ENCODE measurements around the gene CHRM2. TPM values are rescaled to one million over a fixed set of nuclear protein-coding genes. Genes with fewer than 3 reads are reported as not detected.

The CHRM2 gene
- total and polyA plus RNA-seq, 2 donors (not counting 1 experiment from before 2014, with no cell fraction given): 7.9 to 47.1 TPM

GRCh38 chr7:136950331-136950730 is 81.9 kb downstream of the CHRM2 start:
- Histone ChIP-seq H3K79me2 (ENCODE audit: control insufficient read depth, insufficient read depth, low read length) (no peaks in the 10 kb centered on the region), H3K36me3 (ENCODE audit: control insufficient read depth, insufficient read depth, low read length) (peaks cover 2% of the 10 kb centered on the region), H3K9ac (ENCODE audit: insufficient read depth, low read length) (no peak overlapping the region), H3K9me3 (ENCODE audit: control insufficient read depth, insufficient read depth, low read depth, low read length) (no peaks in the 10 kb centered on the region), H3K4me1 (ENCODE audit: control insufficient read depth, extremely low read depth, insufficient read depth, low read length) (peaks cover 5% of the 10 kb centered on the region), H4K20me1 (ENCODE audit: control insufficient read depth, extremely low read depth, insufficient read depth, low read length) (no peaks in the 10 kb centered on the region), H3K4me2 (ENCODE audit: extremely low read depth, insufficient read depth, low read length) (no peak overlapping the region), H3K27ac (ENCODE audit: insufficient read depth, low read length) (no peak overlapping the region), H3K27me3 (ENCODE audit: control insufficient read depth, insufficient read depth, low read length) (no peaks in the 10 kb centered on the region), H3K4me3 (replicated peaks in 1 of 4; ENCODE audit: control extremely low read depth in 1 of 4, insufficient read depth in 1 of 4, low read depth in 3 of 4, low read length in 4 of 4) (no peak overlapping the region), H2AFZ (ENCODE audit: low read length) (no peak overlapping the region)
- no peak for TF ChIP-seq EZH2 (IDR thresholded peaks at IDR 0.05; ENCODE audit: low read length, missing control alignments)
- TF ChIP-seq, protein P1, sequence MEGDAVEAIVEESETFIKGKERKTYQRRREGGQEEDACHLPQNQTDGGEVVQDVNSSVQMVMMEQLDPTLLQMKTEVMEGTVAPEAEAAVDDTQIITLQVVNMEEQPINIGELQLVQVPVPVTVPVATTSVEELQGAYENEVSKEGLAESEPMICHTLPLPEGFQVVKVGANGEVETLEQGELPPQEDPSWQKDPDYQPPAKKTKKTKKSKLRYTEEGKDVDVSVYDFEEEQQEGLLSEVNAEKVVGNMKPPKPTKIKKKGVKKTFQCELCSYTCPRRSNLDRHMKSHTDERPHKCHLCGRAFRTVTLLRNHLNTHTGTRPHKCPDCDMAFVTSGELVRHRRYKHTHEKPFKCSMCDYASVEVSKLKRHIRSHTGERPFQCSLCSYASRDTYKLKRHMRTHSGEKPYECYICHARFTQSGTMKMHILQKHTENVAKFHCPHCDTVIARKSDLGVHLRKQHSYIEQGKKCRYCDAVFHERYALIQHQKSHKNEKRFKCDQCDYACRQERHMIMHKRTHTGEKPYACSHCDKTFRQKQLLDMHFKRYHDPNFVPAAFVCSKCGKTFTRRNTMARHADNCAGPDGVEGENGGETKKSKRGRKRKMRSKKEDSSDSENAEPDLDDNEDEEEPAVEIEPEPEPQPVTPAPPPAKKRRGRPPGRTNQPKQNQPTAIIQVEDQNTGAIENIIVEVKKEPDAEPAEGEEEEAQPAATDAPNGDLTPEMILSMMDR (conservative IDR thresholded peaks at IDR 0.05 in 1 of 2, IDR thresholded peaks at IDR 0.05 in 1 of 2; ENCODE audit: low read depth in 1 of 2, low read length in 2 of 2): no peak
- DNase-seq (ENCODE audit: low read depth in 2 of 2): no peak

- Histone ChIP-seq H3K36me3 (ENCODE audit: control insufficient read depth, insufficient read depth, low read length) (peaks cover 2% of the 10 kb centered on the region), H3K27ac (ENCODE audit: insufficient read depth, low read length) (peak overlapping the region; percentile 37), H3K4me3 (replicated peaks in 1 of 4; ENCODE audit: control extremely low read depth in 1 of 4, insufficient read depth in 1 of 4, low read depth in 3 of 4, low read length in 4 of 4) (no peak overlapping the region), H3K4me2 (ENCODE audit: extremely low read depth, insufficient read depth, low read length) (no peak overlapping the region), H4K20me1 (ENCODE audit: control insufficient read depth, extremely low read depth, insufficient read depth, low read length) (no peaks in the 10 kb centered on the region), H3K9ac (ENCODE audit: insufficient read depth, low read length) (no peak overlapping the region), H3K79me2 (ENCODE audit: control insufficient read depth, insufficient read depth, low read length) (no peaks in the 10 kb centered on the region), H3K27me3 (ENCODE audit: control insufficient read depth, insufficient read depth, low read length) (no peaks in the 10 kb centered on the region), H2AFZ (ENCODE audit: low read length) (no peak overlapping the region), H3K4me1 (ENCODE audit: control insufficient read depth, extremely low read depth, insufficient read depth, low read length) (peaks cover 15% of the 10 kb centered on the region), H3K9me3 (ENCODE audit: control insufficient read depth, insufficient read depth, low read depth, low read length) (no peaks in the 10 kb centered on the region)
- TF ChIP-seq EZH2 (IDR thresholded peaks at IDR 0.05; ENCODE audit: low read length, missing control alignments): no peak
- TF ChIP-seq, protein P1 (conservative IDR thresholded peaks at IDR 0.05 in 1 of 2, IDR thresholded peaks at IDR 0.05 in 1 of 2; ENCODE audit: low read depth in 1 of 2, low read length in 2 of 2): no peak
- peak; percentile 42 to 84 for DNase-seq (ENCODE audit: low read depth in 2 of 2)
Measured at GRCh38 chr7:136953386-136953785, 84.9 kb downstream of the CHRM2 start.

GRCh38 chr7:136956232-136956631 is 87.8 kb downstream of the CHRM2 start:
- no peak overlapping the region for H3K27ac ChIP-seq (ENCODE audit: insufficient read depth, low read length)
- H4K20me1 ChIP-seq (ENCODE audit: control insufficient read depth, extremely low read depth, insufficient read depth, low read length): no peaks in the 10 kb centered on the region
- no peak for TF ChIP-seq EZH2 (IDR thresholded peaks at IDR 0.05; ENCODE audit: low read length, missing control alignments)
- TF ChIP-seq, protein P1 (conservative IDR thresholded peaks at IDR 0.05 in 1 of 2, IDR thresholded peaks at IDR 0.05 in 1 of 2; ENCODE audit: low read depth in 1 of 2, low read length in 2 of 2): no peak
- no peak overlapping the region for H2AFZ ChIP-seq (ENCODE audit: low read length)
- no peaks in the 10 kb centered on the region for H3K27me3 ChIP-seq (ENCODE audit: control insufficient read depth, insufficient read depth, low read length)
- peak overlapping the region; percentile 44 for H3K4me2 ChIP-seq (ENCODE audit: extremely low read depth, insufficient read depth, low read length)
- no peaks in the 10 kb centered on the region for H3K9me3 ChIP-seq (ENCODE audit: control insufficient read depth, insufficient read depth, low read depth, low read length)
- no peak overlapping the region for H3K9ac ChIP-seq (ENCODE audit: insufficient read depth, low read length)
- DNase-seq (ENCODE audit: low read depth in 2 of 2): peak; percentile 69 to 85
- H3K36me3 ChIP-seq (ENCODE audit: control insufficient read depth, insufficient read depth, low read length): peaks cover 2% of the 10 kb centered on the region
- H3K79me2 ChIP-seq (ENCODE audit: control insufficient read depth, insufficient read depth, low read length): no peaks in the 10 kb centered on the region
- peaks cover 15% of the 10 kb centered on the region for H3K4me1 ChIP-seq (ENCODE audit: control insufficient read depth, extremely low read depth, insufficient read depth, low read length)
- H3K4me3 ChIP-seq (replicated peaks in 1 of 4; ENCODE audit: control extremely low read depth in 1 of 4, insufficient read depth in 1 of 4, low read depth in 3 of 4, low read length in 4 of 4): no peak overlapping the region
